ENCODE measurements around the gene NIT1.
"Not testable (repeated sequence)": the region's sequence is repeated elsewhere in the genome, so short reads cannot be mapped to it uniquely, and the experiment has no call there.

The NIT1 gene

DNA sequence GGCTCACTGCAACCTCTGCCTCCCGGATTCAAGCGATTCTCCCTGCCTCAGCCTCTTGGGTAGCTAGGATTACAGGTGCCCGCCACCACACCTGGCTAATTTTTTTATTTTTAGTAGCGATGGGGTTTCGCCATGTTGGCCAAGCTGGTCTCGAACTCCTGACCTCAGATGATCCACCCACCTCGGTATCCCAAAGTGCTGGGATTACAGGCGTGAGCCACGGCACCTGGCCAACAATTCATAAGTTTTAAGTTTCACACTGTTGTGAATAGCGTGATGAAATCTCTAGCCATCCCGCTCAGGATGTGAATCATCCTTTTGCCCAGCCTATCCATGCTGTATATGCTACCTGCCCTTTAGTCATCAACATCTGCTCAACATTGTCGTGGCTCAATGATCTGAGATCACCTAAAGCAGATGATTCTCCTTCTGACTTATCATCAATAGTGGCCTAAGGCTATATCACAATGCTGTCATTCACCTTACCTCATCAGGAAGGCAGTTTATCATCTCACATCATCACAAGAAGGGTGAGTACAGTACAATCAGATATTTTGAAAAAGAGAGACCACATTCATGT is 2.7 kb upstream of the NIT1 start:
- no peak for DNase-seq

DNA sequence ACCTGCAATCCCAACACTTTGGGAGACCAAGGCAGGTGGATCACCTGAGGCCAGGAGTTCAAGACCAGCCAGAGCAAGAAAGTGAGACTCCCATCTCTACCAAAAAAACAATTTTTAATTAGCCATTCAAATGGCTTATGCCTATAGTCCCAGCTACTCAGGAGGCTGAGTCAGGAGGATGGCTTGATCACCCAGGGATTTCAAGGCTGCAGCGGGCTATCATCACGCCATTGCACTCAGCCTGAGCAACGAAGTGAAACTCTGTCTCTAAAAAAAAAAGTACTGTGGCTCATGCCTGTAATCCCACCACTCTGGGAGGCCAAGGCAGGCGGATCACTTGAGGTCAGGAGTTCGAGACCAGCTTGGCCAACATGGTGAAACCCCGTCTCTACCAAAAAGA is 1.9 kb upstream of the NIT1 start:
- not testable (repeated sequence) for DNase-seq

DNA sequence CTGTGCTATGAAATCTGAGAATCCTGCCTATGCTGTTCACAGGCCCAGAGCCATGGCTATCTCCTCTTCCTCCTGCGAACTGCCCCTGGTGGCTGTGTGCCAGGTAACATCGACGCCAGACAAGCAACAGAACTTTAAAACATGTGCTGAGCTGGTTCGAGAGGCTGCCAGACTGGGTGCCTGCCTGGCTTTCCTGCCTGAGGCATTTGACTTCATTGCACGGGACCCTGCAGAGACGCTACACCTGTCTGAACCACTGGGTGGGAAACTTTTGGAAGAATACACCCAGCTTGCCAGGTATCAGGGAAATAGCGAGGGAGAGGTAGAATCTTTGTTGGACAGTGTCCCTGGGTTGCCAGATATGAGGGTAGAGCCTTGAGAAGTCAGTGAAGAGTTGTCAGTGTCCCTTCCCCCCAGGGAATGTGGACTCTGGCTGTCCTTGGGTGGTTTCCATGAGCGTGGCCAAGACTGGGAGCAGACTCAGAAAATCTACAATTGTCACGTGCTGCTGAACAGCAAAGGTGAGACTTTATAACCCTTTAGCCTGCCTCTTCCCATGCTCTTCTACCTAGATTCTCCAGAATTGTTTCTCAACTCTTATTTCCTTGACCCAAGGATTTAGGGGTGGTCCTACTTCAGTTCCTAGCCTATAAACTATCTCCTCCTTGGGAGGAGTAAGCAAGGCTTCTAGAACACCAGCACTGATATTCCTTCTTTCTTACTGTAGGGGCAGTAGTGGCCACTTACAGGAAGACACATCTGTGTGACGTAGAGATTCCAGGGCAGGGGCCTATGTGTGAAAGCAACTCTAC is 1.4 kb downstream of the NIT1 start:
- DNase-seq, result no peak

DNA sequence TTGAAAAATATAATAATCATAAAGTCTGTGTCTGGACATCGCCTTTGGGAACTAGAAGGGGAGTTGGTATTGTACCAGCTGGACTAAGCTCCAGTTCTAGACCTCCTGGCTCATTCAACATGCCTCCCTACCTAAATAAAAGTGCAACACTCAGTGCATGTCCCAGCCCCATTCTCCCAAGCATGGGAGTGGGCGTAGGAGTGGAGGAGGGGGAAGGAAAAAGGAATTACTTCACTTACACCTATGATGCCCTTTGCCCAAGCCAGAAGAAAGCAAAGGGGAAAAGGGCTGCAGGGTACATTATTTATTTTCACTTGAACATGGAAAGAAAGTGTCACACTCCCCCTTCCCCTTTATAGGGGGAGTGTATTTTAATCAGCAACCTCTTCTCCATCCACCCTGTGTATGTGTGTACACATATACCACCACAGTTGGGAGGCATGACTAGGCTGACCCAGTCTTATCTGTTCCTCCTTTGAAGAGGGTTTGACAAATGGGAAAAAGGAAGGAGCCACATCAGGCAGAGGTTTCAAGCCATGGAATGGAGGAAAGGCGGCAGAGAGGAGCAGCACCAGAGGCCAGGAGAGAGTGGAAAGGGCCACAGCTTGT is 3.2 kb downstream of the NIT1 start:
- DNase-seq, result no peak

DNA sequence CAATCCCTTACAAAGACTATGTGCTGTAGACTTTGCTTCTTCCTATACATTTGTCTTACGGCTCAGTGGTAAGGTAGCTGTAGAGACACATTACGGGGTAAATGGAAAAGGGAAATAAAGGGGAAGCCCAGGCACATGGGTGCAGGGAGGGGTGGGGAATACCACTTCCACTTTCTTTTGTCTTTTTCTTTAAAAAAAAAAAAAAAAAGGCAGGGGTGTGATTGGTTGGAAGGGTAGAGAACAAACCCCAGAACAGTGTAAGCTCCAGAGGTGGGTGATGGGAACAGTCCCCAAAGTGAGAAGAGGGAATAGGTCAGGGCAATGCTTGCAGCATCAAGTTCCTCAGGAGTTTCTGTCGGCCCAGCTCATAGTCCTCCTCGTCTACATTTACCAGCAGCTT is 3.9 kb downstream of the NIT1 start:
- DNase-seq, result no peak

DNA sequence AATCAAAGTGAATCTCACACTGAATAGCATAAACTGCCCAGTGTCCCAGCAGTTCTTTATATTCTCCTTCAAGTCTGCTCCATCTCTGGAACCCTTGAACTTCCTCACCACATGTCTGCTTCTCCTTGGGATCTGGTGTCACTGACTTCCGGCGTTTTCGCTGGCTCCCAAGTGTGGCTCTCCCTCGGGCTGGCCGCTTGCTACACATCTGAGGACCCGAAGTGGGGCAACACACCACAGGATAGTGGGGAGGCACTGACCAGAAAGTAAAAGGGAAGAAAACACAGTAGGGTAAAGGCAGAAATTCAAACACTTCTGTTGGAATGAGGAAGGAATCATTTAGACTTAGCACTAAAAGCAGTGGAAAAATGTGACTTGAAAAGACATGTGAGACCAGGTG is 5.1 kb downstream of the NIT1 start:
- no peak for DNase-seq

DNA sequence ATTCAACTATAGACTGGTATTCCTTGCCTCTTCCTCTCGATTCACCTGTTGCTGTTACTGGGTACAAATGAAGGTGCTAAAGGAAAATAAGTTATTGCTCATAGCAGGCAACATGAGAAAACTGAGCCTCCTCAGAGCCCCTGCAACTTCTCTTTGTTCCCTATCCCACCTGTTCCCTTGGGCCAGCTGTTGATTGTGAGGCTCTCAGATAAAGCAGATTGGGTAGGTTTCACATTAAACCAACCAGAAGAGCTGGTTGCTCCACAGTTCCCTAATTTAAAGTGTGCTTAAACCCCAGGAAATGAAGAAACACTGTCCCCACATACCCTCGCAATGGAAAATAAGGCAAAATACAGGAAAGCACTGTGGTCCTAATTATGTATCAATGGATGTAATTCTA is 9.7 kb downstream of the NIT1 start:
- DNase-seq, result no peak

DNA sequence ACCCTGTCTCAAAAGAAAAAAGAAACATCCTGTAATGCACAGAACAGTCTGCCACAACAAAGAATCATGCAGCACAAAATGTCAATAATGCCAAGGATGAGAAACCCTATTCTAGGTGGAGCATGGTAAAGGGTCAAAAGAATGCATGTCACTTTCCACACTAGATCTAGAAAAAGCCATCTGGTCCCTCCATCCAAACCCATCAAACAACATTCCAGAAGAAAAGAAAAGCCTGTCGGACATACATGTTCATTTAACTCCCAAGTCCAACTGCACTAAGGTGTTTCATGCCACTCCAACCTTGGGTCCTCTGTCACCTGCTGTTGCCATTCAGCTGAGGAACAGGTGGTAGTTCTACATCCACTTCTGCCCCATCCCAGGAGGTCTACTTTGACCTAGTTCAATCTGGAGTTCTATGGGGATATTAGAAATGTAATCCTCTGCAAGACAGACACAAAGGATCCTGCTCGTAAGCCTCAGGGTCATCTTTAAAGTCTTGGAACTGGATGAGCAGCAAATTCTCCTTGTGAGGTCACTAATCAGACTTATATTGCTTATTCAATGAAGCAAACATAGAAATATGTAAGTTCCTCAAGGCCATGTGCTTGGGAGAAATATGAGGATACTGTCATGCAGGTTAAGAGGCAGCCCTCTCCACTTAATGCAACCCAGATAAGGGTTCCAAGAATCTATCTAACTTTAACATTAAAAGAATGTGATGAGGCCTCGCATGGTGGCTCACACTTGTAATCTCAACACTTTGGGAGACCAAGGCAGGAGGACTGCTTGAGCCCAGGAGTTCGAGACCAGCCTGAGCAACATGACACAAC is 10.9 kb downstream of the NIT1 start:
- DNase-seq, result no peak

DNA sequence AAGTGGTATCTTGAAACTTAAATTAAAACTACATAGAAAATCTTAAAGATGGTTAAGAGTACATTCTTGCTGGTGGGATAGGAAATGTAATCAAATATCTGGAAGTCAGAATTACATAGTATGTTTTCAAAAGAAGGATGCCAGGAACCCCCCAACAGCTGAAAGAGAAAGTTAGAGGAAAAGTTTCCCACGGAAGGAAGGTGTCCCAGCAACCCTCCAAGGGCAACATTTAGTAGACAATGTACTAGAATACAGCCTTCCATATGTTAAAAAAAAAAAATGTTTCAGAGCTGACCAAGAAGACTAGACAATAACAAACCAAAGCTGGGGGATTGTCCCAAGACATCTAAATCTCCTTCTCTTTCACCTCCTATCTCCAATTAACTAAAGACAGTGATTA is 12.4 kb downstream of the NIT1 start:
- no peak for DNase-seq

DNA sequence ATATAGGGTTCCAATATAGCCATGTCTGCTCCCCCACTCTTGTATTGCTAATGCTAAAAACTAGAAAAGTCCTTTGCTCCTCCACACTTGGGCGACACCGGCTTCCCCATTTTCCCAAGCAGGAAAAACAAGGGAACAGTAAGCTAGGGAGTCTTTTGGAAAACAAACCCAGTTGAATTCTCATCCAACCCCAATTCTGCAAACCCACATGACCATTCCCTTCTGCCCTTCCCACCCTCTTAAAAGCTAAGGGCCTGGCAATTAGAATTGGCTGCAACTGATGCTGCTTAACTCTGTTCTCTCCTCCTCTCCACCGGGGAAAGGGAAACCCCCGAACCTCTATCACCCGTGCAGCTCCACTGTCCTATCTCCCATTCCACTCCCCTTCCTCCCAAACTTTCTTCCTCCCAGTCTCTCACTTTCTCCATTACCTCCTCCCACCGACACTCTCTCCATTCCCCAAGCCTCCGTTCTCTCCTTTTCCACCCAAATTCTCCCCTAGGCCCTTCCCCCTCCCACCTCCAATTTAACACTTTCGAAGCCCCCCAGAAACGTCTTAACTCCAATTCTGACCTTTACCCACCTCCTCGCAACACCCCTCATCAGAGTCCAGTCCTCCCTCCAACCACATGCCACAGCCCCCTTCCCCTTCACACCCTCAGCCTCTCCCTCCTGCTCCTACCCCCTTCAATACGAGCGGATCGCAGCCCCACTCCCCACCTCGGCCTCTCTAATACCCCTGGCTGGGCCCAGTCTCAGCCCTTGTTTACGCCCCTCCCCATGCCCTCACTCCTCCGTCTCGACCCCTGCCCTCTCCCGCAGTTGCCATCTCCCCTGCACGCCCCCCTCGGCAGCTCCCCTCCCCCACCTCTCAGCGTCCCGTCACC is 13.9 kb downstream of the NIT1 start:
- DNase-seq, result no peak

DNA sequence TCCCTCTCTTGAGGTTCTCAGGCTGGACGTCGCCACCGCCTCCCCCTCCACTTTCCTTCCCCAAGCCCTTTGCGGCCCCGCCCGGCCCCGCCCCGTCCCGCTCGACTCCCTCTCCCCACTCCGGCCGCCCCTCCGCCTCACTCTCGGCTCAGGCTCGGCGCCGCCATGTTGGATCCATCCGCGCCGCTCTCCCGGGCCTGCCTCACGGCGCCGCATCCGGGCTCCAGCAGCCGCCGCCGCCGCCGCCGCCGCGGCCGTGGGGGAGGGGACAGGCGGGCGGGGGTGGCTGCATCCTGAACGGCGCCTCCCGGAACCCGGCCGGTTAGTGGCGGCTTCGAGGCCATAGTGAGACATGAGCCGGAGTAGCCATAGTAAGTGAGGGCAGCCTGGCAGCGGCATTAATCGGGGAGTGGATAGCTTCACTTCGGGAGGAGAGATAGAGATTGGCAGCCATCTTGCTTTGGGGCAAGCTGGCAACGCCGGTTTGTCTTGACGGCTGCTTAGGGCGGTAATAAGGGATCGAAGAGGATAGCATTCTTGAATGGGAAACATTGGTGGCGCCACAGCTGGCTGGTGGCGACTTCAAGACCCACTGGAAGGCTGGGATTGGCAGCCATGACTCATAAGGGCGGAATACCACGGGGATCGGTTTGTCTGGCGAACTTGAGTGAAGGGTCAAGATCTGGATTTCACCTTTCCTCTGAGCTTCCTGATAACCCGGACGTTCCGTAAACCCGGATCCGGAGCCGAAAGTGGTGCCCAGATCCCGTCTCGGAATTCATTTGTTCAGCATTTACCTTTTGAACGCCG is 14.7 kb downstream of the NIT1 start, which contains the start of gene DEDD:
DEDD (minus strand) TSS at position 258 of the 810 bp plus-strand sequence. CDS start 8,205 bp downstream, outside the sequence.
- DNase-seq, result peak; percentile 85

DNA sequence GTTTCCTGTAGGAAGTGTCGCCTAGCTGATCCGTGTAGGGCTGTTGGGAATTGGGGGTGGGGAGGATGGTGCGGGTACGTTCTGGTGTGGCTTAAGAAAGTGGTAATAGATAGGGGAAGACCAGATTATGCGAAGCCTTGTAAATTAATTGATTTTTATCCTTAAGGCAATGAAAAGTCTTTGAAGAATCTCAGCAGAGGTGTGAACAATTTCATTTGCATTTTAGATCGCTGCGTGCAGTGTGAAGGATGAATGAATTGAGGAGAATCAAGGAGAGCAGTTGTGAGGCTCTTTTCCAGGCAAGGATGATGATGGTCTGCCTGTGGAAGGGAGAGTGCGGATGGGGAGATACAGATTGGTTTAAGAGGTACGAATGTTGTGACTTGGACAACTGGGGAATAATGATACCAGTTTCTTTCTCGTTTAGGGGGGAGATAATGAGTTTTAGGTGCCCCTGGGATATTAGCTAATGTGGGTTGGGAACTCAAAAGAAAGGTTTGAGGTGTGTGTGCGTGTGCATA is 15.4 kb downstream of the NIT1 start:
- no peak for DNase-seq

DNA sequence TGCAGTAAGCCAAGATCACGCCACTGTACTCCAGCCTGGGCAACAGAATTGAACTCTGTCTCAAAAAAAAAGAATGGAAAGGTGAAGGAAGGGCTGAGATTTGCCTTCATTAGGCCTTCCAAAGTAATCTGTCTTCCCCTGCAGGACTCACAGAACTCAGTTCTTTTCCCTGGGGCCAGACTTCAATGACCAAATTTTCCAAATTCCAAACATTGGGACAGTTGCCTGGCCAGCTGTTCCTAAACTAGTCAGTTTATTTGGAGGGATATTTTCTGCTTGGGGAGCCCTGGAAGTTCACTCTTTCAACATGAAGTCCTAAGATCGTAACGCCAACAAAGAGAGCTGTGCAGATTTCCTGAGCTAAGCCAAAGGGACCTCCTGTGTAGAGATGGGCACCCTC is 20.0 kb downstream of the NIT1 start:
- no peak for DNase-seq

DNA sequence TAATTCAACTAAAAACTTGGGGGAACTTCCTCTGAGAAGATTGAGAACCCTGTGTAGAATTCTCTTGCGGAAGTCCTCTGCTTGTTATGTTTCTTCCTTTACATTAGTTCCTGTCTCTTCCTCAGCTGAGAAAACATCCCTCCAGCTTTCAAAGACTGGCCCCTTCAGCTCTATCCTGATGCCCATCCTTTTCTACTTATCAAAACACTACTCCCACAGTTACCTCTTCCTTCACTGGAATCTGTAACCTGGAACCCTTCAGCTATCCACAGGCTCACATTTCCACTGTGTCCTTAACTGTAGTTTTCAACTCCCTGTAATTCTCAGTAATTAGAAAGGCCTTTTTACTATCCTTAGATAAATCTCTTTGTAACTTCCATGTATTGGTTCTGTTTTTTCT is 20.5 kb downstream of the NIT1 start:
- DNase-seq, result no peak

DNA sequence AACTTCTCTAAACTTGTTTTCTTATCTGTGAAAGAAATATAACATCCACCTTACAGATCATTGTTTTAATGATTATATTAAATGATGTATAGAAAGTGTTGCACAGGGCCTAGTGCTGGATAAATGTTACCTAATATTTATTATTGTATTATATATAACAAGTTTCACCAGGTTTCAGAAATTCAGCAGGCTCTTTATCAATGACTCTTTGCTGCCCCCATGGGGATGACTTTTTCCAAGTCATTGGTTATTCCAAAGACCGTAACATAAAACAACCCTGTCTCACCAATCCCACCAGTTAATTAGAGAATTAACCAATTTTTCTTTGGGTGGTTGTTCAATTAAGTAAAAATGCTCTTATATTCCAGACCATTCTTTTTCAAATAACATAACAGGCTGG is 21.9 kb downstream of the NIT1 start:
- no peak for DNase-seq

DNA sequence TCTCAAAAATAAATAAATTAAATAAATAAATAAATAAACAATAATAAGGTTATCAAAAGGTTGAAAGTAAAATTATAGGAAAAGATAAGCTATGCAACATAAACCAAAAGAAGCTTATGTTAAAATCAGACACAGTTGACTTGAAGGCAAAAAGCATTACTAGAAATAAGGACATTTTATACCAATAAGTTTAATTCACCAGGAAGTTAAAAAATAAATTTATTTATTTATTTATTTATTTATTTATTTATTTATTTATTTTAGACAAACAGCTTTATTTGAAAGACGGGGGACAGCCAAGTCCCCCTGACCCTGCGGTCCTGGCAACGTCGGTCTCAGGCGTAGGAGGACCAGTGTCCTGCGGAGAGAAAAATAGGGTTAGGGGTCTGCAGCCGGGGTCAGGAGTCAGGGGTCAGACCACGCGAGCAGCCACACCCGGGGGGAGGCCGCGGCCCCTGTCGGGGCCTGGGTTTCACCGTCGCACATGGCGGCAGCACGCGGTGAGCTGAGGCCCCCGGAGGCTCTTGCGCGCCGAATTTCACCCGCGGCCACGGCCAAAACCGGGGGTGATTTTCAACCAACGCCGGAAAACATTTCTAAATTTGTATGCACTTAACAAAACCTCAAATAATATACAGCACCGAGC is 23.0 kb downstream of the NIT1 start:
- no peak for DNase-seq

DNA sequence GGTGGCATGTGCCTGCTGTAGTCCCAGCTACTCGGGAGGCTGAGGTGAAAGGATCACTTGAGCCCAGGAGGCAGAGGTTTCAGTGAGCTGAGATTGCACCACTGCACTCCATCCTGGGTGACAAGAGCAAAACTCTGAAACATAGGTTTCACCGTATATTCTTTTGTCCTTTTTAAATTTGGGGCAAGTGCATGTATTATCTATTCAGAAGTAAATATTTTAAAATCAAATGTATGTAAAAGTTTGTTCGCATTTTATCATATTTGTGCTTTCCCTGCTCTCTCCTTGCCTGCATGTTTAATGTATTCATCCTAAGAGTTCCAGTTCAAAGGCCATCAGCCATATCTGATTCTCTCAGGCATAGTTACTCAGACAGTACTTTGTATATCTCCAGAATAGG is 27.9 kb downstream of the NIT1 start:
- no peak for DNase-seq

DNA sequence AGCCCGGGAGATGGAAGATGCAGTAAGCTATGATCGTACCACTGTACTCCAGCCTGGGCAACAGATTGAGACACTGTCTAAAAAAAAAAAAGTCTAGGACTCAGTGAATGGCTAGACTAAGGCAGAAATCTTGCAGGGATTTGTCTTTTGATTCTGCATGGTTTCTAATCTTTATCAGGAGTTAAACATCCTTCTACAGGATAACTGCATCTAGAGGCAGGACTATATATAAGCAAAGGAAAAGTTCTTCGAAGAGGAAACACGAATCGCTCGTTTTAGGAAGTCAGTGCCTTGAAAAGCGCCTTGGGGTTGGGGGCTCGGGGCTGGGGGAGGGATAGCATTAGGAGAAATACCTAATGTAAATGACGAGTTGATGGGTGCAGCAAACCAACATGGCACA is 35.3 kb downstream of the NIT1 start:
- no peak for DNase-seq

DNA sequence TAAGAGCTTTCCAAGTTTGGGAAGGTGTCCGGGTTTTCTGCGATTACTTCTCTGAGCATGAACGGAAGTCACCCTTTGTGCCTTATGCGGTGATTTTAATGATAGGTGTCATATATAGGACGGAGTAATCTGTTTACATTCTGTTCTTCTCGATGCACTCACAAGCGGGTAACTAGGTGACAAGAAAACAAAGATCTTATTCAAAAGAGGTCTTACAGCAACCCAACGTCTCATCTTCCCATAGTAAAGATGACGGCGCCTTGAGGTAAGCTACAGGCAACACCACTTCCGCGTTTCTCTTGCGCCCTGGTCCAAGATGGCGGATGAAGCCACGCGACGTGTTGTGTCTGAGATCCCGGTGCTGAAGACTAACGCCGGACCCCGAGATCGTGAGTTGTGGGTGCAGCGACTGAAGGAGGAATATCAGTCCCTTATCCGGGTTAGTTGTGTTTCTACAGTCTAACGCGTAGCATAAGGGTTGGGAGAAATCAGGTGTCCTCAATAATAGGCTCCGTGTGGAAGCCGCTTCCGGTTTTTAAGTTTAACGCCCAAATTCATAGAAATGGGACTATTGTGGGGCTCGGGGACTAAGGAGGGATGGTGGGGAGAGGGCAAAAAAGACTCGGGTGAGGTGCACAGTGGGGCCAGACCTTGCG is 35.9 kb downstream of the NIT1 start, which contains the start of gene UFC1:
UFC1 (plus strand) TSS at position 297 of the 656 bp plus-strand sequence; CDS start at position 317, 20 bp downstream.
- DNase-seq, result peak; percentile 75

DNA sequence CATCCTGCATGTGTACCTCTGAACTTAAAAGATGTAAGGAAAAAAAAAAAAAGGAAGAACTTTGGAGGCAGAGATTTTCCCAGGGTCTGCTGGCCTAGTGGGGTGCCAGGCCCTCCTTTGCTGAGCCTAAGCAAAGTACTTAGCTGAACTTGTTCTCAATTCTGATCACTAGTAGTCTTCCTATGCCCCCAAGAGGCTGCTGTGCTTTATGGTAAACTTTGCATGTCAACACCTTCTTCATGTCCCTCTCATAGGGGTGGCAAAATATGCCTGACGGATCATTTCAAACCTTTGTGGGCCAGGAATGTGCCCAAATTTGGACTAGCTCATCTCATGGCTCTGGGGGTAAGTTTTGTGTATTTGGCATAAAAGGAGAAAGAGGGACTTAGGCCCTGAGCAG is 40.0 kb downstream of the NIT1 start:
- no peak for DNase-seq
